GM18867 (cell line): Measurements from ENCODE around the gene GNAT1.
A peak's percentile ranks its signal among the peaks of the same experiment; 100 is the strongest.

Experiments used
- ATAC-seq: cut with Tn5 transposase; IDR thresholded peaks from one replicate; pipeline ENCODE4 v1.9.1; 2021; ENCODE audit warnings: mild to moderate bottlenecking, moderate library complexity; ENCODE audit not compliant: unreplicated experiment

Gene GNAT1

DNA sequence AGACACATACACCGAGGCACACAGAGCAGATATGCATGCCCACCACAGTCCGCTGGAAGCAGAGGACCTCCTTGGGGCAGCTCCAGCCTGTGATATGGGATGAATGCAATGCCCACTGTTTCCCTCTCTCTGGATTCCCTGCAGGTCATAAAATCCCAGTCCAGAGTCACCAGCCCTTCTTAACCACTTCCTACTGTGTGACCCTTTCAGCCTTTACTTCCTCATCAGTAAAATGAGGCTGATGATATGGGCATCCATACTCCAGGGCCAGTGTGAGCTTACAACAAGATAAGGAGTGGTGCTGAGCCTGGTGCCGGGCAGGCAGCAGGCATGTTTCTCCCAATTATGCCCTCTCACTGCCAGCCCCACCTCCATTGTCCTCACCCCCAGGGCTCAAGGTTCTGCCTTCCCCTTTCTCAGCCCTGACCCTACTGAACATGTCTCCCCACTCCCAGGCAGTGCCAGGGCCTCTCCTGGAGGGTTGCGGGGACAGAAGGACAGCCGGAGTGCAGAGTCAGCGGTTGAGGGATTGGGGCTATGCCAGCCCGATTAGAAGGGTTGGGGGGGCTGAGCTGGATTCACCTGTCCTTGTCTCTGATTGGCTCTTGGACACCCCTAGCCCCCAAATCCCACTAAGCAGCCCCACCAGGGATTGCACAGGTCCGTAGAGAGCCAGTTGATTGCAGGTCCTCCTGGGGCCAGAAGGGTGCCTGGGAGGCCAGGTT, at the start of gene GNAT1:
TSS of gene GNAT1 (plus strand) at position 675 of the 725 bp plus-strand sequence. CDS start 116 bp downstream, outside the sequence.
- ATAC-seq: no peak

DNA sequence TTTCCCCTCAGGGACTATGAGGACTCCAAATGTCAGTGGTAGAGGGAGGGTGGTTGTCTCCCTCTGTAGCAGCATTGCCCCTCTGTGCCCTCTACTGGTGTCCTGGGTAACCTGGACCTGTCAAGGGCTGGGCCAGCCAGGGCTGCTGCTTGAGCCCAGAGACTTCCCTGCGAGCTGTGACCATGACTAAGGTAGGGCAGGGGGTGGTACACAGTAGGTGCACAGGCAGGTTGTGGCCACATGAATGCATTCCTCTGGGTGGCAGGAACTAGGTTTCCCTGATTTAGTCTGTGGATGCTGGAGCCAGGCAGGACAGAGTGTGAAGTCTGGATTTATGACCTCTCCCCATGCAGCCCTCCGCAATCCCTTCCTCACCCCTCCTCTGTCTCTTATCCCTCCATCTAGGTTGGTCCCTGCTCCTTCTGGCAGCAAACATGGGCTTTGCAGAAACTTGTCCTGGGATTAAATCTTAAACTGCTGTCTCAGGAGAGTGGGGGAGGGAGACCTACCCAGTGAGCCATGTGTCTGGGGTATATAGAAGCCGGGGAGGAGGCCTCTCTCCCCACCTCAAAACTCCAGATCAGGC, 45.0 kb upstream of the GNAT1 start:
- no peak for ATAC-seq

DNA sequence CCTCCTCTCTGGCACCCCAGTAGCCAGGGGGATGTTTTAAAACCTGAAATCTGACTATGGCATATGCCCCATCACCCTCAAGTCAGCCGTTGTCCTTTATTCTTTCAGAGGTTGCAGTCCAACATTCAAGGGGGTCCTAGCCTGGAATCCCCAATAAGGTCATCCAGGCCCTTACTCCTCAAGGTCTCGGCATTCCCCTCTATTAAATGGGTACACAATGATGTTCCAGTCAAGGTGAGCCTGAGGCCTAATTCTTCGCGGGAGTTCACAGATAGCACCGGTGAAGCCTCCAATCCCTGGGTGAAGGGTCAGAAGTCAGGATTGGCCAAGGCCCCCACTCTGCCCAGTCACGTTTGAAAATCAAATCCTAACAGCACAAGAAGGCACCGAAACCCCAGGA, 44.4 kb upstream of the GNAT1 start:
- no peak for ATAC-seq

DNA sequence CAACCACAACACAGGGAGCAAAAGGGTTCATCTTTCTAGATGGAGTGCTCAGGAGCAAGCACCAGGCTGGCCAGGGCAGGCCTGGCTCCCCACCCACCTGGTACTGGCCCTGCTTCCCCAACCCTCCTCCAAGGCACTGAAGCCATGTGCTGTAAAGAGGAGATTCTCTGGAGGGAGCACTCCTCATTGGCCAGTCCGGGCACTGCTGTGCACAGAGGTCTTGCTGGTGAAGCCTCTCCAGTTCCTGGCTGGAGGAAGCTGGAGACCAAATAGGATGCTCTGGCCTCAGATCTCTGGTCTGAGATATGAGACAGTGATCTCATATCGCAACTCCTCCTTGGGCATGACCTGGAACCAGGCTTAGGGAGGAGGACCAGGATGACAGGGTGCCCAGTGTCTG, 44.0 kb upstream of the GNAT1 start:
- ATAC-seq: no peak

DNA sequence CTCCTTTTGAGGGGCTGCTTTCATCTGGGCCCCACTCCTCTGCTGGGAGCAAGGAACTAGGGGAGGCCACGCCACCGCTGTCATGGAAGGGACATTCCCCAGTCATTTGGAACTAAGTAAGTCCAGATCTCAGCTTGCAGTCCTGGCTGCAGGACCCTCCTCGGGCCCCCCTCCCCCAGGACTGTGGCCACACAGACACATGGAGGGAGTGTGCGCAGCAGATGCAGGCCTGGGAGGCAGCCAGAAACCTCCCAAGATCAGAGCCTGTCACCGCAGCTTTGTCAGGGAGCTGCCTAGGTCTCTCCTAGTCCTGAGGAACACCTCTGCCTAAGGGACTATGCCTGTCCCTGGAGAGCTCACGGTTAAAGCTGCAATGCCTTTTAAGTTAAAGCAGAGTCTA, 43.5 kb upstream of the GNAT1 start:
- ATAC-seq: no peak

DNA sequence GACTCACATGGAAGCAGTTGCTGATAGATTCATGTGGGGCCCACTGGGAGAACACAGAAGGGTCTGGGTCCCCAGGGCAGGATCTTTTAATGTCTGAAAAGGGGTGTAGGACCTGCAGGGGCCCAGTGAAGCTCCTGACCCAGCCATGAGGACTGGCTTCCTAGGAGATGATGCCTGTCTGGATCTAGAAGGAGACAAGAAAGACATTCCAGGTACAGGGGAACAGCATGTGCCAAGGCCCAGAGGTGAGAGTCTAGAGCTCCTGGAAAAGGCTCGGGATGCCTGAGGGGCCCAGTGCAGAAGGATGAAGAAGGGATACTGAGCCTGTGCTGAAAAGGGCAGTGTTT, 41.0 kb upstream of the GNAT1 start:
- ATAC-seq: no peak

DNA sequence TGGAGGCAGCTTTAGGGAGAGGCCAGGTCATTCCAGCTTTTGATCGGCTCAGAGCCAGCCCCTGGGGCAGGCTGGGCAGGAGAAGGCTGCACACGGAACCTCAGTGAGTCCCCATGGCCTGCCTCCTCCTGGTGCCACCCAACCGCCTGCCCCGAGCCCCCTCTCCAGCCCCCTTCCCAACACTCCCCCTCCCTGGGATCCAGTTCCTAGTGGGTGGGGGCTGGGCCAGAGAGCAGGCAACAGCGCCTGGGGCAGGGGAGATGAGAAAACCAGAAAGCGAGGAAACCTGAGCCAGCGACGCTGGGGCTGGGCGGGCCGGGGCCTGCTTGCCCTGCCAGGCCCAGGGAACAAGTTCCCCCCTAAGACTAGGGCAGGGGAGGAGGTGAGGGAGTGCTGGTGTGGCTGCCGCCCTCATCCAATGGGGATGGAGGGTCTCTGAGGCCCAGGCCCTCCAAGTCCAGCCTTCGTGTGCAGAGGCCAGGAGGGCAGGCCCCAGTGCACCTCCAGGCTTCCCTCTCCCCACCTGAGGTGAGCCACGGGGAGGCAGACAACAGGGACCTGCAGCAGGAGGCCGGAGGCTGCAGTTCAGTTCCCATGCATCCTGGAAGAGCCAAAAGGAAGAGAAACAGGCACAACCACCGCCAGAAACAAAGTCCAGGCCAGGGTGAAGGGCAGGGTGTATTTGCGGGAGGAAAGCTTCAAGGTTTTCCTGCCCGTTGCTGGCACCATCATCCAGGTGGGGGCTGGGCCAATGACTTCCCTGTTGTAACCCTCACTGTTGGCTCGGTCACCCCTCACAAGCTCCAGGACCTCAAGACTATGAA, 40.3 kb upstream of the GNAT1 start:
- ATAC-seq: no peak

DNA sequence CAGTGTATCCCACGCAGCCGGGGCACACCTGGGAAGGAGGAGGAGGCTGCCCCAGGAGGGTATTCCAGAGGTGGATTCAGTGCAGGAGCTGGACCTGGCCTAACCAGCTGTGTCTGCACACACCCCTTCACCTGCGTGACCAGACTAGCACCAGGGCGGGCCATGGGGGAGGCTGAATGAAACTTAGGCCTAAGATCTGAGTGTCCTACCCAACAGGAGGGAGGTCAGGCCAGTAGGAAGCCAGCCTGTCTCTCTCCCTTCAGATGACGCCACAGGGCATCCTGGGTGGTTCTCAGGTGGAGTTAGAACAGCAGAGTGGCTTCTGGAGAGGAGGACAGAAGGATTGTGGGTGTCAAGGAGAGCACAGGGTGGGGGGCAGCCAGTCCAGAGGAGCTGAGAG, 39.7 kb upstream of the GNAT1 start:
- no peak for ATAC-seq

DNA sequence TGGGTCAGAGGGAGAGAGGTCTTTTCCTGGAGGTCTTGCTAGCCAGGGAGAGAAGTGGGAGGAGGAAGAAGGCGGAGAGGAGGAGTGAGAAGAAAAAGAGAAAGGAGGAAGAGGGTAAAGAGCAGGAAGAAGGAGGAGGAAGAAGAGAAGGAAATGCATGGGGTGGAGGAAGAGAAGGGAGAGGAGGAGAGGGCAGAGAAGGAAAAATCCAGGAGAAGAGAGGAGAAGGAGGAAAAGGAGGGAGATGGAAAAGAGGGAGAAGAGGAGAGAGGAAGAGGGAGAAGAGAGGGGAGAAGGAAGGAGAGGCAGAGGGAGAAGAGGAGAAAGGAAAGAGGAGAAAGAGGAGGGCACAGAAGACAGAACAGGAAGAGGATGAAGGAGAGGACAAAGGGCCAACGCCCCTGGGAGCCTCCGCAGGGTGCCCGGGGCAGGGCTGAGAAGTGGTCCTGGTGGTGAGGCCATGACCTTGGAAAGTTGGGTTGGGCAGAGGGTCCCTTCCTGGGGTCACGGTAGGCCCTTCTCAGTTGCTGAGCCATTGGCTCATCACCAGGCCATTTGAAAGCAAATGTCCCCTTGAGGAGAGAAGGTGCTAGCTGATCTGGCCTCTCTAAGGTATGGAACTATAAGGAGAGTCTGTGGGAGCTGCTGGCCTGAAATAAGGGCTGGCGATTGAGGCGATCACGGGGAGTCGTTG, 37.5 kb upstream of the GNAT1 start:
- ATAC-seq: no peak

DNA sequence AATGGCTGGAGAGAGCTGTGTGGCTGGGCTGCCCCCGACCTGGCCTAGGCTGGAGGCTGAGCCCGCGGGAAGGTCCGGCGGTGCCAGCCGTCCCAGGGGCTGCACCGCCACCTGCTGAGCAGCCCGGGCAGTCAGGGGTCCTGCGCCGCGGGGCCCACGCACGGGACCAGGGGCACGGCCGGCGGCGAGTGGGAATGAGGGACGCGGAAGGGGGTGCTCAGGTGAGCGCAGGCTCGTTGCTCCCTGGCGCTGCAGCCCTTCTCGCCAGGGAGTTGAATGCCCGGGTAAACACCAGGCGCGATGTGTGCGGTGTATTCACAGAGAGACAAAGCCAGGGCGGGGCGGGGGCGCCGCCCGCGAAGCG, 37.0 kb upstream of the GNAT1 start:
- peak; percentile 25 for ATAC-seq

DNA sequence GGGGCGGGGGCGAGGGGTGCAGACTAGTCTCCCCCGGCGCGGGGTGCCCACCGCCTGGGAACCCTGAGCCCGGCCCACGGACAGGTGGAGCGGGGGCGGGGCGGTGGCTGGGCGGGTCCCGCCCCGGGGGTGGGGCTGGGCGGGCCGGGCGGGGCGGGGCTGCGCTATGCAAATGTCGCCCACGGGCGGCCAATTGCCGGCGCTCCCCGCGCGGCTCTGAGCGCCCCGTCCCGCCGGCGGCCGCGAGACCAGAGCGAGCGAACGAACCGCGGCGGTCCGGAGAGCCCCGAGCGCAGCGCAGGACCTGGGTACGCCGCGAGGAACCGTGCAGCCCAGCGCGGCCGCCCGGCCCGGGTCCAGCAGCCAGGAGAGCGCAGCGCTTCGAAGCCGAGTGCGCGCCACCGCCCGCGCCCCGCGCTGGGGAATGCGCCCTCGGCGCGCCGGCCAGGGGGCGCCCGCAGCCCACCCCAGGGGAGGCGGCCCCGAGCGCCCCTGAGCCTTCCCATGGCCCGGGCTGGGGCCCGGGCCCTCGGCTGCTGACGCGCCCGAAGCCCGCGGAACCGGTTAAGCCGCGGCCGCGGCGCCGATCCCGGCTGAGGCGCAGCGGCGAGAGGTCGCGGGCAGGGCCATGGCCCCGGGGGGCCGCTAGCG, 36.4 kb upstream of the GNAT1 start, which contains the start of gene SEMA3F:
TSS of gene SEMA3F (plus strand) at position 485 of the 651 bp plus-strand sequence. CDS start 4,299 bp downstream, outside the sequence.
- ATAC-seq: peak; percentile 77

DNA sequence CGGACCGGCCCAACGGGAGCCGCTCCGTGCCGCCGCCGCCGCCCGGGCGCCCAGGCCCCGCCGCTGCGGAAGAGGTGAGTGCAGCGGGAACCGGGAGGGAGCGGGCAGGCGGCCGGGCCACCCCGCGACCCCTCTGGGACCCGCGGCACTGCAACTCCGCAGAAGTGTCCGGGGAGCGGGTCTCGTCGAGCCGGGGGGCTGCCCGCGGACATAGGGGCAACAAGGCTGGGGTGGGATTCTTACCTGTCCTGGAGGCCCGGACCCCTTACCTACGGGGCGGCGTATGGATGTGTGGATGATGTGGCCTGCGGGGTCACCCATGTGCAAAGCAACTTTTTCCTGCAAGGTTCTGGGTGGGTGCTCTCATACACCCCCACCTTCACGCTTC, 35.9 kb upstream of the GNAT1 start:
- no peak for ATAC-seq

DNA sequence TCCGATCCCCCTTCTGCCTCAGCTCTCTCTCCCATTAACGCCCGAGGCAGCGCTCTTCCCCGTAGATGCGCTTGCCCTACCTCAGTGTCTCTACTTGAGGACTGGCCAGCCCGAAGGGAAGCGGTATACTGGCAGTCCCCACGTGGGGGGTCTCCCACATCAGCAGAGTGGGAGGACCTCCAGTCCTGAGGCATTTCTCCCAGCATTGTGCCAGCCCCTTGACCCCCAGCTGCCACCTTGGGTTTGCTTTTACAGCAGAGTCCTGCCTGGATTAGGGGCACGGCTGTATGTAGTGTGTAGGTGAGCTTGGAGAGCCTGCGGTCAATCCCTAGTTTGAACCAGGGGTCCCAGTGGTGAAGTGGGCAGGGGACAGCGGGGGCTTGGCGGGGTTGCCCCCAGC, 35.5 kb upstream of the GNAT1 start:
- ATAC-seq: no peak

DNA sequence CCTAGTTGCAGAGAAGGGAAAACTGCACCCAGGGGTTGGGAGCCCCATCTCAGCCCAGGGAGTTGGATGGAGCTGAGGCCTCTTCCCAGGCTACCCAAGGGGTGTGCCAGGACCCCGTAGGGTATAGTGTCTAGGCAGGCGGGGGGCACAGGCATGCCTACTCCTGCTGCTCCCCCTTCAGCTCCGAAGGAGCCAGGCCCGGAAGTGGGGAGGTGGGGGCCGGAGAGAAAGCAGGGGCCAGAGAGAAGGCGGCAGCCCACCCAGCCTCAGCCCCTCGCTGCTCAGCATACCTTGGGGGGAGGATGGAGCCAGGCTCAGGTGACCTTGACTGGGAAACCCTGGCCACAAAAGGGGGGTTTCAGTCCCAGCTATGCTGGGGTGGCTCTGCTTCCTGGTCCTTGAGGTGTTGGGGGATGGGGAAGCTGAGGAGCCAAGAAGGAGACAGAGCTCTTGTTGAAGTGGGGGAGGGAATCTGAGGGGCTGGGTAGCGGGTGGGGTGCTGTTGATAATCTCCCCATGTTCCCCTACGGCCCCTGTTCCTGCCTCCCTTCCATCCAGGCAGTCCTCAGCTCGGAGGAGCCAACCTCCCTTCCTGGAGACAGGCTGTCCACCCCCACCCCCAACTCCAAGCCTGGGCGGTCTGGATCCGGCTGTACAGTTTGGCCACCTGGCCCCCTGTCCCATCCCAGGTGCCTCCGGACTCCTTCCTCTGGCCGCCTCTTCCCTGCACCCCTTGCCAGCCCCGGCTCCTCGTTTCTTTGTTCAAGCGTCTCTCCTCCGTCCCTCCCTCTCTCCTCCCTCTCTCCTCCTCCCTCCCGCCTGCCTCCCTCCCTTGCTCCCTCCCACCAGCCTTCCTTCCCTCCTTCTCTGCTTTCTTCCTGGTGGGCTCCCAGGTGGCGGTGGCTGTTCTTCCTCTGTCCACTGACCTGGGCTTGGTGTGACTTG, 34.6 kb upstream of the GNAT1 start:
- no peak for ATAC-seq

DNA sequence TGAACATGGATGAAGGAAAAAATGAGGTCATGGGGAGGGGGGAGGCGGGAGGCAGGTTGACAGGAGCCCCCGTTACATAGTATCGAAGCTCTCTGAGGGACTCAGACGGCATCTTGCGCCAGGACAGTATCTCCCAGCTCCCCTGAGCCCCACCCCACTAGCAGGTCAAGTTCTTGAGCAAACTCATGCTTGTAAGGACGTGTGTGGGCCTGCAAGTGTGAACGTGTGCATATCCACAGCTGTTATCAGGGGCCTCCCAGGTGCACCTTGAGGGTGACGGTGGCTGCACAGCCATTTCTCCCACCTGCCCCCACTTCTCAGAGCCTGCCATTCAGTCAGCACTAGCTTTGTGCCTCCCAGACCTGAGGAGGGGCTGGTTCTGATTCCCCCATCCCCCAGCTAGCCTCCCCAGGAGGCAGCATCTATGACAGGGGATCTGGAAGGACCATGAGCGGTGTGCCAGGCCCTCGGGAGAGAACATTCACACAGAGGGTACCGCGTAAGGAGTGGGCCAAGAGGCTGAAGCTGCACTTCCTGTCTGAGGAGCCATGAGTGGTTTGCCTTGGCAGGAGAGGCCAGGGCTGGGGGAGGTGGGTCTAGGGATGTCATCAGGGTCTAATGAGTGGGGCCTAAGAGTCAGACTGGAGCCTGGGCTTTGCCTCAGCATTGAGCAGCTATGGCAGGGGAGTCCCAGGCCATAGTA, 33.4 kb upstream of the GNAT1 start:
- no peak for ATAC-seq

DNA sequence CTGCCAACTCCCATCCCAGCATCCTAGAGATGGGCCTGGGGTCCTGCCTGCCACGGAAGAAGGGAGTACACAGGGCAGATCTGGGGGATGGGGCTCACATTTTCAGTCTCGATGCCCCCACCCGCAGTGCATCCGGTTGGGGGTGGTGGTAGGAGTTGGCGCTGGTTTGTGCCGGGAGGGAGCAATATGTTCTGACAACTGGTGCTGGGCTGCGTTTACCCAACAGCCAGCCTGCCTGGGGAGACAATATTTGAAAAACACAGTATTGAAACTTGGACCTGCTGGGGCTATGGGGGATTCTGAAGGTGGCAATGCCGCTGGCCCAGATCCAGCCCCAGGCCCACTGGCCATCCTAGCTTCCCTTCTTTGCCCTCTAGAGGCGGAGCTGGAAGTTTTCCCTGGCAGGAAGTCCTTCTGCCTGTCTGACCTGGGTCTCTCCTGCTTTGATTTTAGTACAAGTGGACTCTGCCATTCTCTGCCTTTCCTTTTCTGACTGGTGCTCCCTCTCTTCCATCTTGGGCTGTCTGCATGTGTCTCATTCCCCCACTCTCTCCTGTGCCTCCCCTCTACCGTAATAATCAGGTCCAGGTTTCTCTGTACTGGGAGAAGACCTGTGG, 32.8 kb upstream of the GNAT1 start:
- no peak for ATAC-seq

DNA sequence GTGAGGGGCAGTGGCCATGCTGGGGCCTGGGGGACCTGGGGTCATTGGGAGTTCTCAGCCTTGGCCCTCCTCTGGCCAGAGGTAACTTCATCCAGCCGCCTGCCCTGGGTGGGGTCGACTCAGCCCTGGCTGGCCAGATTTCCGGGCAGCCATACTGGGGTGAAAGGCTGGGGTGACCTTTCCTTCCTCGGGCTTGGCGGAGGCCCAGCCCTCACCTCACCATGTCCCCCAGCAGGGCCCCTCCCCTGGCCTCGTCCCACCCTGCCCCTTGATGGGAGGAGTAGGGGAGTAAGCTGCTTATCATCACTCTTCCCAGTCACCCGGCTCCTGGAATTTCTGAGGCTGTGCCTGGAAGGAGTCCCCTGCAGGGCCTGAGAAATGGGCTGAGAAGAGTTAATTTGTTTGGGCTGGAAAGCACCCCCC, 30.8 kb upstream of the GNAT1 start:
- no peak for ATAC-seq

DNA sequence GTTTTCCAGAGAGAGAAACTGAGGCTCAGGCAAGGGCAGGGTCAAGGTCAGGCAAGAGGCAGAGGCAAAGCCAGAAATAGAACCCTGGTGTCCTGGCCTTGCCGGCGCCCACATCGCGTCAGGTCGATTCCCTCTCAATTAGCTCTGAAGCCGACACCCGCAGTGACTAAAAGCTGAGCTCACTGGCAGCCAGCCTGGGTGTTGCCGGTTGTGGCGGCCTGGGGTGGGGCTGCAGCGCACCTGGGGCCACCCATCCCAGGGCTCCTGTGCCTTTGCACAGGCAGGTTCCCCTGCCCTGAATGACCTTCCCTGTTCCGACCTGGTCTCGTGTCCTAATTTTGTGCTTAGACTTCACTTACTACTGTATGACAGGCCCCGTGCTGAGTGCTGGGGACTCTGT, 30.1 kb upstream of the GNAT1 start:
- no peak for ATAC-seq
